ENCODE data around the gene MYOG.
A peak's percentile ranks its signal among the peaks of the same experiment; 100 is the strongest.

Gene MYOG

GRCh38 chr1:203090421-203091198 is 4.8 kb upstream of the MYOG start:
- no peak for DNase-seq

GRCh38 chr1:203089651-203090045 is 3.8 kb upstream of the MYOG start:
- no peak for DNase-seq

DNA sequence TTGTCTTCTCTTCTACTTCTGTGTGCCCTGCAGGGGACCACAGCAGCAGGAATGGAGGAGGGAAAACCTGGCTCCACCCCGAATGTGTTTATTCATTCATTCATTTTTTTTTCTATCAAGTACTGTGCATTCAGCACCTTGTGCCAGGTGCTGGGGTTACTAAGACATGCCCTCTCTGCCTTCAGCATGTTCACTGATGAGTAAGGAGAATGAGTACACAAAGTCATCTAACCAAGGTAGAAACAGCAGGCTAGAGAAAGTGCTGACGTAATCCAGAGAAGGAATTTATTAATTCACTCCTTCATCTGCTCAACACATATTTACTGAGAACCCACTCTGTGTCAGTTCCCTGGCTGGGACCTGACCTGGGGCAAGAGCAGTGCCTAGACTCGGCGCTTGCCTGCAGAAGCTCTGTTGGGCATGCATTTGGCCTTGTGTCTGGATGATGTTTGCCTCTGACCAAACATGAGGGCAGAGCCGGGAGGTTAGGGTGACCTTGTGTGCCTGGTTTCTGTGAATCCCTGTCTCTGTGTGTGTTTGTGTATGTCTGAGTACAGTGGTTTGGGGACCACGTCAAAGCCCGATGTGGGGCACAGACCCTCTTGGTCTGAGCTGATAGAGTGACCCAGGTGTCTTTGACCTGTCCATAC is 3.3 kb upstream of the MYOG start:
- DNase-seq: no peak

- DNase-seq: no peak
These were observed 2.6 kb upstream of the MYOG start for GRCh38 chr1:203088441-203088840.

DNA sequence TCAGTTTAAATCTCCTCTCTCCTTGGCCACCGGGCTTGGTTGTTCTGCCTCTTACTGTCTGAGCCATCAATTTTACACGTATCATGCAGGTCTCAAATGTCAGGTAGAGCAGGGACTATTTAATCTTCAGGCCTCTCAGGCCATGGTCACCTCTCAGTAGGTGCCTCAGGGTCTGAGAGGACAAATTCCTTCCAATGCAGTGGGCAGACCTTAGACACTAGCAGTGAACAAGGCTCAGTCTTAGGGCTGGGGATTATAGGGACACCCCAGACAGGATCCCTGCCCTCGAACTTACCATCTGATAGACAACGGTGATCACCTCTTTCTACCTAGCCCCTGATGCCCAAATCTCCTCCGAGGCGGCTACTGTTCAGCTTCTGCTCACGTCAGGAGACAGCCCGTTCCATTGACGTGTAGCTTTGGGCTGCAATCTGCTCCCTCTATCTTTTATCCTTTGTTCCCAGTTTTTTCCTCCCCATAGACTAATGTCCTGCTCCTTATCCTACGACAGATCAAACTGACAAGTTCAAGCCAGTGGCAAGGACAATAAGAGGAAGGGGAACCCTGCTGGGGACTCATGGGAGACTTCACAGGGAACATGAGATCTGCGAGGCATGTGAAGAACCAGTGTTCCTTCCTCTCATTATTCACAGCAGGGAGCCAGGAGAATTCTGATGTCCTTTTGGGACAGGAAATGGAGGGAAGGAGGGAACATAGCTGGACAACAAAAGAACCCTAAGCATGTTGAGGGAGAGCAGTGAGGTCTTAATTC is 1.4 kb upstream of the MYOG start:
- no peak for DNase-seq

GRCh38 chr1:203084588-203085527 is 954 bp downstream of the MYOG start:
- DNase-seq: peak; percentile 26

GRCh38 chr1:203083463-203083921 is 2.3 kb downstream of the MYOG start:
- DNase-seq: no peak

GRCh38 chr1:203082571-203083462 is 3.0 kb downstream of the MYOG start:
- DNase-seq: peak; percentile 29

DNA sequence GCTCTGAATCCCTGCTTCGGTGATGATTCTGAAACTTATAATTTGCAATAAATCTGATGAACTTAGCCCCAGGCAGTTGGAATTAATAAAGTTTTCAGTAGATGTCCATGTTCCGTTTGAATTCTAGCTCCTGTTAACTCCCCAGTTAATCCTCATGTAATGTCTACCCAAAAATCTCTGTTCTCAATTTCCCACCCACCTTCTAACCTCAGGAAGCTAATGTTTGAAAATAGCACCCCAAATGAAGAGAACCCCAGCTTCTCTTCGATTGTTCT is 3.6 kb downstream of the MYOG start:
- DNase-seq: no peak

DNA sequence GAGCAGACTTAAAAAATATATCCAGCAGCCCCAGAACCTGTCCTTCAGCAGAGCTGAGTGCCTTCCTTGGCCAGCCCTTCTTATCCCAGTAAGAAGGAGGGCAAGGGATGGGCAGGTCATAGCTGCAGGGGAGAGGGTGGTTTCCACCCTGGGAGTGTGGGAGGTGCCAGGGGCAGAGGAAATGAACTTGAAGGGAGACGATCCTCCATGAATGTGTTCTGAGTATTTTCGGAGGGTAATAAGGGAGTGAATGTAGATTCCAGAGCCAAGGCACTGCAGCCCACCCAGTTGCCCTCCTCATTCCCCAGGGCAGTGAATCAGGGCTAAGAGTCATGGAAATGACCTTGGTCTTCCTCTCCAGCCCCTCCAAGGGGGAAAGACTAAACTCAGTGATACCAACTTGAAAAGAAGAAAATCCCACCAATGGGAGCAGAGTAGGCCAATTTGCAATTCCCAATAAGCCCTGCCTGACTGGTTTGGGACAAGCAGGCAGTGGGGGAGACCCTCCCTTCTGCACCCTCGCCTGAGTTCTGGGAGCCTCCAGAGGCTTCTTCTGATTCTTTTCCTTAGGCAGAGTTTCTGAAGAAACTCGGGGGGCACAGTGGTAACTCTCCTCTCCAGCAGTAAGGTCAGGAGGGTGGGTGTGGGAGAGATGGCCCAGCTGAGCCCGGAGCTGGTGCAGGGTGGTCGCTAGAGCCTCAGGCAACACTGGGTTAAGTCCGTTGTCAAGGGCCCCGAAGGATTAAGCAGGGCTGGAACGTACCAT is 4.2 kb downstream of the MYOG start:
- DNase-seq: no peak

- DNase-seq: no peak
These were observed 5.4 kb downstream of the MYOG start for GRCh38 chr1:203080456-203080855.

- DNase-seq: no peak
These were observed 7.3 kb downstream of the MYOG start for GRCh38 chr1:203078478-203078877.

- no peak for DNase-seq
These were observed 7.9 kb downstream of the MYOG start for GRCh38 chr1:203077956-203078355.

DNA sequence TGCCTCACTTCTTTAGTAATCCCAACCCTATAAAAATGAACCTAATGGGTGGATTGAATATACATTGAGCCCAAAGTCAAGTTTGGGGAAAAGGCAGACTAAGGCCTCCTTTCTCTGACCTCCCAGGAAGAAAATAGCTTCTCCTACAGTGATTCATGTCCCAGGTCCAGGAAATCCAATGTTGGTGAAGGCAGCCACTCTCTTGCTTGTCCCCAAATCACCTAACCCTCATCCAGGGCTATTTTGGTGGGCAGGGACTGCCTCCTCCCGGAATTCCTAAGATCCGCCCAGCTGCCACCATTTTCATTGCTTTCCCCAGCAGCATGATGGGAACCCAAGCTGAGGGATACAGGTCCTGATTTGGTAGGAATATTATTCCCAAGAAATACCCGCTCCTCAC is 8.4 kb downstream of the MYOG start:
- no peak for DNase-seq

- peak; percentile 48 for DNase-seq
These were observed 9.7 kb downstream of the MYOG start for GRCh38 chr1:203076031-203076511.

GRCh38 chr1:203075236-203076030 is 10.4 kb downstream of the MYOG start:
- DNase-seq: peak; percentile 36

DNA sequence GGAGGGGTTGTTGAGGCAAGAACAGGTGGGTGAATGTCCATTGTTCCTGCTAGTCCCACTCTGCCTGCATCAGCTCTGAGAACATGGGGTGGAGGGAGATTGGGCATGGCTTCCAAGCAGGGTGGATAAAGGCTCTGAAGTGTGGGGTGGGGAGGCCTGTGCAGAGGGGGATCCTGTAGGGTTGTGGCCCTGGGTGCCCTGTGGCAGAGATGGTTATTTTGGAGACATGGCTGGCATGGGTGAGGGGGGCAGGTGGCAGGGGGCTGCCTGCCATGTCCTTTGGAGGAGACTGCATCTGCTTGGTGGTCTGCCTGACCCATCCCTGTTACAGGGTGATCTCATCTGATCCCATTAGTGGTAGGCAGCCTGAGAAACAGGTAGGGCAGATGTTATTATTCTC is 11.2 kb downstream of the MYOG start:
- DNase-seq: no peak

GRCh38 chr1:203073469-203073868 is 12.3 kb downstream of the MYOG start:
- no peak for DNase-seq

DNA sequence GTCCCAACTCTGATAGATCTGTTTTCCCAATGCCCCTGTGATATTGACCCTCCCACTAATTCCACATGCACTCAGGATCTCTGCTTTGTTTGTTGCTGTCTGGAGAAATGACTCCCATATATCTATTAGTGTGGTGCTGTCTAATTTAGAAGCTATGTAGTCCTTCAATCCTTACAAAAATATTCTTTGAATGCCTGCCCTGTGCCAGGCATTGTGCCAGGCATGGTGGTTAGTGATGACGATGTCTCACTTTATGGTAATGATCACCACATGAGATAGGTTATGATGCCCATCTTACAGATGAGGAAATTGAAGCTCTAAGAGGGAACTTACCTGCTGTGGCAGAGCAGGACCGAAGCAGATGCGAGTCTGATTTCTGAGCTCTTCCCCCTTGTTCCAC is 12.9 kb downstream of the MYOG start:
- no peak for DNase-seq

- no peak for DNase-seq
These were observed 13.7 kb downstream of the MYOG start for GRCh38 chr1:203072002-203072602.
